Smooth muscle cell (in vitro differentiated cells): ENCODE measurements around the gene ROBO2. TPM values are rescaled to one million over a fixed set of nuclear protein-coding genes. Genes with fewer than 3 reads are reported as not detected.

Source experiments
- DNase-seq: peaks from one replicate; lab custom pipeline; 2025; ENCODE audit not compliant: unreplicated experiment; lab: John Stamatoyannopoulos, UW
- H2AFZ ChIP-seq: fragments of 200-600 bp; sonication (generic); 2 replicates; pipeline ENCODE4 v1.6.0; 2016; ENCODE audit warnings: antibody characterized with exemption, low read depth, mild to moderate bottlenecking
- H3F3A ChIP-seq: fragments of 200-600 bp; sonication (generic); 2 replicates; pipeline ENCODE4 v1.6.0; 2017; ENCODE audit warnings: antibody characterized with exemption, low read depth
- H3K27ac ChIP-seq: fragments of 200-600 bp; sonication (generic); 2 replicates; pipeline ENCODE4 v1.5.1; 2016; ENCODE audit warnings: low read depth, mild to moderate bottlenecking
- H3K27me3 ChIP-seq: fragments of 200-600 bp; sonication (generic); 2 replicates; pipeline ENCODE4 v1.6.1; 2016; ENCODE audit warnings: low read depth, mild to moderate bottlenecking
- H3K36me3 ChIP-seq: fragments of 200-600 bp; sonication (generic); 2 replicates; pipeline ENCODE4 v1.5.1; 2016; ENCODE audit warnings: low read depth
- H3K4me1 ChIP-seq: fragments of 200-600 bp; sonication (generic); 2 replicates; pipeline ENCODE4 v1.5.1; 2016; ENCODE audit warnings: low read depth
- H3K4me2 ChIP-seq: fragments of 200-600 bp; sonication (generic); 2 replicates; pipeline ENCODE4 v1.6.0; 2016; ENCODE audit warnings: mild to moderate bottlenecking
- H3K4me3 ChIP-seq: fragments of 200-600 bp; sonication (generic); 2 replicates; pipeline ENCODE4 v1.5.1; 2016; ENCODE audit warnings: mild to moderate bottlenecking
- H3K79me2 ChIP-seq: fragments of 200-600 bp; sonication (generic); 2 replicates; pipeline ENCODE4 v1.6.0; 2016; ENCODE audit warnings: low read depth, mild to moderate bottlenecking
- H3K9ac ChIP-seq: fragments of 200-600 bp; sonication (generic); 2 replicates; pipeline ENCODE4 v1.6.0; 2016; ENCODE audit warnings: low read depth
- H3K9me3 ChIP-seq: fragments of 200-600 bp; sonication (generic); replicated peaks from 2 replicates; pipeline ENCODE4 v1.5.1; 2016; ENCODE audit warnings: low read depth
- H4K20me1 ChIP-seq: fragments of 200-600 bp; sonication (generic); 2 replicates; pipeline ENCODE4 v1.6.0; 2016; ENCODE audit warnings: low read depth
- CTCF ChIP-seq: fragments of 200-600 bp; sonication (generic); IDR thresholded peaks from 2 replicates; pipeline ENCODE4 v1.5.1; 2017; ENCODE audit warnings: borderline replicate concordance, mild to moderate bottlenecking, antibody characterized with exemption; ENCODE audit not compliant: insufficient read depth, poor library complexity, severe bottlenecking
- WGBS: methylation state at CpG from one replicate; pipeline ENCODE4 v1.1.7; 2016; ENCODE audit warnings: low lambda C conversion rate; 5-methylcytosine and 5-hydroxymethylcytosine counted together
- polyA plus RNA-seq: library from polyadenylated mRNA; unstranded; fragments of >200 nt; fragmentation: Nextera tagmentation; extraction: Ambion mirVana; gene quantifications from 2 replicates; pipeline ENCODE4 v1.2.1, GENCODE V29; 2016
- total RNA-seq: library from RNA; depleted of rRNA; stranded (reverse); fragments of >200 nt; gene quantifications from 2 replicates; pipeline ENCODE4 v1.2.3, GENCODE V29; 2014

Gene ROBO2
- total and polyA plus RNA-seq, 2 experiments from 2014 or later, result 23.9 to 54.4 TPM

GRCh38 chr3:77068808-77069207, 28.9 kb downstream of the ROBO2 start:
- no peak for DNase-seq
- Histone ChIP-seq H3K36me3 (no peaks in the 10 kb centered on the region), H3K4me3 (no peak overlapping the region), H3K9me3 (no peaks in the 10 kb centered on the region), H2AFZ (peak overlapping the region; percentile 77), H3F3A (no peaks in the 10 kb centered on the region), H4K20me1 (no peaks in the 10 kb centered on the region), H3K27me3 (no peaks in the 10 kb centered on the region), H3K4me2 (peak overlapping the region; percentile 44), H3K9ac (no peak overlapping the region), H3K79me2 (peaks cover 6% of the 10 kb centered on the region), H3K27ac (no peak overlapping the region), H3K4me1 (peaks cover 16% of the 10 kb centered on the region)
- no peak for TF ChIP-seq CTCF
- WGBS, result 64% methylated on average over 7 of the region's 7 CpGs

GRCh38 chr3:77071364-77071763, 31.5 kb downstream of the ROBO2 start:
- Histone ChIP-seq H3F3A (no peaks in the 10 kb centered on the region), H3K36me3 (no peaks in the 10 kb centered on the region), H4K20me1 (no peaks in the 10 kb centered on the region), H3K9me3 (no peaks in the 10 kb centered on the region), H3K4me3 (no peak overlapping the region), H3K79me2 (peaks cover 5% of the 10 kb centered on the region), H3K4me1 (peaks cover 16% of the 10 kb centered on the region), H3K27ac (no peak overlapping the region), H3K27me3 (no peaks in the 10 kb centered on the region), H3K9ac (no peak overlapping the region), H2AFZ (no peak overlapping the region), H3K4me2 (no peak overlapping the region)
- TF ChIP-seq CTCF, result no peak
- WGBS, result 84% methylated on average over 5 of the region's 5 CpGs
- no peak for DNase-seq

GRCh38 chr3:77071809-77072208, 31.9 kb downstream of the ROBO2 start:
- H3K36me3 ChIP-seq, result no peaks in the 10 kb centered on the region
- H3K9ac ChIP-seq, result no peak overlapping the region
- no peak overlapping the region for H3K4me3 ChIP-seq
- H4K20me1 ChIP-seq, result no peaks in the 10 kb centered on the region
- no peak overlapping the region for H3K27ac ChIP-seq
- no peak for TF ChIP-seq CTCF
- no peaks in the 10 kb centered on the region for H3K9me3 ChIP-seq
- no peak for DNase-seq
- no peaks in the 10 kb centered on the region for H3K27me3 ChIP-seq
- WGBS, result 93% methylated on average over 11 of the region's 11 CpGs
- H3F3A ChIP-seq, result no peaks in the 10 kb centered on the region
- H3K79me2 ChIP-seq, result peaks cover 7% of the 10 kb centered on the region
- peaks cover 16% of the 10 kb centered on the region for H3K4me1 ChIP-seq
- H2AFZ ChIP-seq, result no peak overlapping the region
- no peak overlapping the region for H3K4me2 ChIP-seq

GRCh38 chr3:77072232-77072631, 32.3 kb downstream of the ROBO2 start:
- no peaks in the 10 kb centered on the region for H3K27me3 ChIP-seq
- no peak overlapping the region for H3K4me3 ChIP-seq
- no peaks in the 10 kb centered on the region for H3K36me3 ChIP-seq
- H3F3A ChIP-seq, result no peaks in the 10 kb centered on the region
- no peaks in the 10 kb centered on the region for H3K9me3 ChIP-seq
- DNase-seq, result no peak
- no peak for TF ChIP-seq CTCF
- no peaks in the 10 kb centered on the region for H4K20me1 ChIP-seq
- H2AFZ ChIP-seq, result no peak overlapping the region
- no peak overlapping the region for H3K27ac ChIP-seq
- WGBS, result 88% methylated on average over 1 of the region's 1 CpG
- H3K79me2 ChIP-seq, result peaks cover 7% of the 10 kb centered on the region
- peaks cover 16% of the 10 kb centered on the region for H3K4me1 ChIP-seq
- no peak overlapping the region for H3K9ac ChIP-seq
- no peak overlapping the region for H3K4me2 ChIP-seq
